GM18907 (cell line): ENCODE results near the gene STK38.

Experiments used
- ATAC-seq: cut with Tn5 transposase; IDR thresholded peaks from one replicate; pipeline ENCODE4 v1.9.1; 2021; ENCODE audit warnings: mild to moderate bottlenecking, moderate library complexity; ENCODE audit not compliant: unreplicated experiment

Gene STK38

GRCh38 chr6:36566418-36566905, 19.2 kb upstream of the STK38 start:
- ATAC-seq: no peak

DNA sequence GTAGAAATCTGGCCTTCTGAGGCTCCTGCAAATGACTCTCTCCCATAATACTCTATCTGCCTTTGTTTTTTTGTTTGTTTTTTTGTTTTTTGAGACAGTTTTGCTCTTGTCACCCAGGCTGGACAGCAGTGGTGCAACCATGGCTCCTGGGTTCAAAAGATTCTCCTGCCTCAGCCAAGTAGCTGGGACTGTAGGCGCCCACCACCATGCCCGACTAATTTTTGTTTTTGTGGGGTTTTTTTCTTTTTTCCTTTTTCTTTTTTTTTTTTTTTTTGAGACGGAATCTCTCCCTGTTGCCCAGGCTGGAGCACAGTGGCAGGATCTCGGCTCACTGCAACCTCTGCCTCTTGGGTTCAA, 16.6 kb upstream of the STK38 start:
- no peak for ATAC-seq

- ATAC-seq: no peak
Measured at GRCh38 chr6:36563237-36563927, 16.1 kb upstream of the STK38 start.

- no peak for ATAC-seq
Measured at GRCh38 chr6:36560822-36561221, 13.5 kb upstream of the STK38 start.

DNA sequence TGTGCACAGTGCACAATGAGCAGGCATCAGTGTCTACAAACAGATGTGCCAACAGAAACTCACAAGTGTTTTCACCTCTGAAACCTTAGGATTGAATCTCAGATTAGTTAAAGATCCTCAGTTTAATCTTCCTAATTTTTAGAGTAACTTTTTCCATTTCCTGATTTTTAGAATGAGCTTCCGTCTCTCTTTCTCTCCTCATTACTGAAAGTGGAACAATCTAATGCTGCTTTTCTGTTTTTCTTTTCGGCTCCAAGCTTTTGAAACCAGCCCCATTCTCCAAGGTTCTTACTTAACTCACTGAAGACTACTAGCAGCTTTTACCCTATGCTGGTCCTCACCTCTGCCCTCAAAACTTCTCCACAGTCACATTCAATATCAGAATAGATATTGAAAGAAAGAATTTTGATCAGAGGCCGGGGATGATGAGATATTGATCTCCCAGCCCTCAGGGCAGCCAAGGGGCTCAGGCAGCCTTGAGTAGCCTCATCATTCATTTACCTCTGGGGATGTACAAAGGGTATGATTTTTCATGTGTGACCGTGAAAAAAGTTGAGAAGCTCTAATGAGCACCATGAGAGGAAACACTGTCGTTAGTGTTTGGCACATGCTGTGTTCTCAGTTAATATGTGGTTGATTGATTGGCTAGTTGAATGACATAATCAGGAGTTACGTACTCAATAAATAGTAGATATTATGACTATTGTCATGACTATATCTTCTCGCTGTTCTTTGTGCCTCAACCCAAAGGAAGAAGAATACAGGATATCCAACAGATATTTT, 11.9 kb upstream of the STK38 start:
- no peak for ATAC-seq

- no peak for ATAC-seq
Measured at GRCh38 chr6:36556281-36556680, 9.0 kb upstream of the STK38 start.

- no peak for ATAC-seq
Measured at GRCh38 chr6:36555750-36556252, 8.5 kb upstream of the STK38 start.

DNA sequence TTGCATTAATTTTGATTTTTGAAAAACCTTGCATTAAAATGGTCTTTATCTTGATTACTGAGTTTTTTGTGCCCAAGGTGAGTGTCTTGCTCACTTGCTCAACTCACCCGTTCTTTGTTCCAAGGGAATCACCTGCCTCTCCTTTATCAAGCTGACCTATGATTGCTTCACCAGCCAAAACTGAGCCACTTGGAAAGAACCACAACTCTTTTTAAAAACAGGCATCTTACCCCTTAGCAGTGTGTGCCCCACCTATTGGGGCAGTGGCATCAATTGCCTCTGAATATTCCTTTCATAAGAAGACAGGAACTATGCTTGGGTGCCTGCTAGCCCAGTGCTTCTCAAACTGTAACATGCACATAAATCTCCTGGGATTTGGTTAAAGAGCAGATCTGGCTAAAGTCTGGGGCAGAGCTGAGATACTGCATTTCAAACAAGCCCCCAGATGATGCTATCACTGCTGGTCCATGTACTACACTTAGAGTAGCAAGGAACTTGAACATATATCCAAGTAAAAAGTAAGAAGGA, 3.3 kb upstream of the STK38 start:
- no peak for ATAC-seq

DNA sequence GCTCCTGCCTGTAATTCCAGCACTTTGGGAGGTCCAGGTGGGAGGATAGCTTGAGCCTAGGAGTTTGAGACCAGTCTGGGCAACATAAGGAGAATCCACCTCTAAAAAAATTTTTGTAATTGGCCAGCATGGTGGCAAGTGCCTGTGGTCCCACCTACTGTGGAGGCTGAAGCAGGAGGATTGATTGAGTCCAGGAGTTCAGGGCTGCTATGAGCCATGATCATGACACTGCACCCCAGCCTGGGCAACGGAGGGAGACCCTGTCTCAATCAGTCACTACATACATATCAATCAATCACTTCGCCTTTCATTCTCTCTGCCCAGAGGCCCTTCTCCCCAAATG, 1.1 kb upstream of the STK38 start:
- no peak for ATAC-seq

GRCh38 chr6:36547646-36548400, 544 bp upstream of the STK38 start:
- ATAC-seq: no peak

DNA sequence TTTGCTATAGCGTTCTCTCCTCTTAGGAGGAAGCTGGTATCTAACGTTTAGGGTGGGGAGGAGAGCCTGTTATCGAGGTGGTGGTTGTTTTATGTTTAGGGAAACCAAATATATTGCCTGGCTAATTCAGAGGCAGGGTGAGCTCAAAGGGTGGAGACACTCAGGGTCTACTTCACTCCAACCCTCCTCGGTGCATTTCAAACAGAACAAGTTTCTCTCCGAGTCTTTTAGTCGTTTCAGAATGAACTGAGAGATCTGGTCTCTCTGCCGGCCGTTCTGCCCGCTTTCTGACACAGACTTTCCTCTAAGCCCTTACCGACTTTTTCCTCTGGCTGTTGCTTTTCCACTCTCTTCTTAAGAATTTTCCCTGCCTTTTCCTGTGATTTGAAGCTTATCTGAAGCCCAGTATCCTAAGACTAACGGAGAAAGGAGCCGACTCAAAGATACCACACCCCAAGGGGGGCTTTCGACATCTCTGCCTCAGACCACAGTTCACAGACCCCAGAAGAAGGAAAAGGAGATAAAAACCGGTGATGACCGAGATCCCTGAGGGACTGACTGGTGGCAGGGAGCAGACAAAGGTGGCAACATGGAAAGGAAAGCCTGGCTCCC, 865 bp downstream of the STK38 start:
- ATAC-seq: no peak

GRCh38 chr6:36545767-36546307, 1.4 kb downstream of the STK38 start:
- ATAC-seq: no peak

DNA sequence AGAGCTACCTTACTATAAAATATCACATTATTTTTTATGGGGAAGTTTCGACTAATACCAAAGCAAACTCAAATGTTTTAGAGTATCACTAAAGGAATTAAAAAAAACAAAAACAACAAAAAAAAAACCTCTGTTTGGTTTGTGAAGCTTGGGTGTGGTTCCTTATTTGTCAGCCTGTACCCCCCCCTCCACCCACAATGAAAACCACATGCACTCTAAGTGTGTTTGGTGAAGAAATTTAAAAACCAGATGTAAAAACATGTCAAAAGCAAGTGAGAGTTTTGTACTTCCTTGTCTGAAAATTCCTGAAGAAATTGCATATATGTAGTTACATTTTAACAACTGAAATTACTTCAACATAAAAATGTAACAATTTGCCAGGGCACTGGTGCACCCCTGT, 3.1 kb downstream of the STK38 start:
- ATAC-seq: no peak

DNA sequence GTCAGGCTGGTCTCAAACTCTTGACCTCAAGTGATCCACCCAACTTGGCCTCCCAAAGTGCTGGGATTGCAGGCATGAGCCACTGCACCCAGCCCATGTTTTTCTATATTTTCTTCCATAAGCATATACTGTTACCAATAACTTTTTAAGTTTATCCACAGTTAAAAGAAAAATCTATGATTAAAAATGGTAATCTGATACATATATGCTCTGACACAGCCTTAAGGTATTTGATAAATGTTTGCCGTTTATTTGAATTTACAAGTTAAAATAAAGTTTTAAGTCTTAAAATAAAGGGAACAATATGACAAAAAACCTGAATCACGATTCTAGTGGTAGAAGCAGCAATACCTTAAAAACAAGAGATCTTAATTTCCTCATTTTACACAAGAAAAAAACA, 5.2 kb downstream of the STK38 start:
- ATAC-seq: no peak

- ATAC-seq: no peak
Measured at GRCh38 chr6:36539814-36540568, 7.3 kb downstream of the STK38 start.

- ATAC-seq: no peak
Measured at GRCh38 chr6:36536873-36537547, 10.3 kb downstream of the STK38 start.

- ATAC-seq: no peak
Measured at GRCh38 chr6:36533321-36533720, 14.0 kb downstream of the STK38 start.

GRCh38 chr6:36526066-36526465, 21.2 kb downstream of the STK38 start:
- ATAC-seq: no peak

GRCh38 chr6:36525346-36525745, 21.9 kb downstream of the STK38 start:
- ATAC-seq: no peak
